GM21529 (cell line): Measurements from ENCODE around the gene BAX.
A peak's percentile ranks its signal among the peaks of the same experiment; 100 is the strongest.

Experiments
- ATAC-seq: cut with Tn5 transposase; IDR thresholded peaks from one replicate; pipeline ENCODE4 v1.9.1; 2021; ENCODE audit not compliant: unreplicated experiment

Gene BAX

GRCh38 chr19:48977061-48977460 is 22.4 kb downstream of the BAX start:
- no peak for ATAC-seq

GRCh38 chr19:48982280-48982679 is 27.6 kb downstream of the BAX start:
- ATAC-seq = no peak

DNA sequence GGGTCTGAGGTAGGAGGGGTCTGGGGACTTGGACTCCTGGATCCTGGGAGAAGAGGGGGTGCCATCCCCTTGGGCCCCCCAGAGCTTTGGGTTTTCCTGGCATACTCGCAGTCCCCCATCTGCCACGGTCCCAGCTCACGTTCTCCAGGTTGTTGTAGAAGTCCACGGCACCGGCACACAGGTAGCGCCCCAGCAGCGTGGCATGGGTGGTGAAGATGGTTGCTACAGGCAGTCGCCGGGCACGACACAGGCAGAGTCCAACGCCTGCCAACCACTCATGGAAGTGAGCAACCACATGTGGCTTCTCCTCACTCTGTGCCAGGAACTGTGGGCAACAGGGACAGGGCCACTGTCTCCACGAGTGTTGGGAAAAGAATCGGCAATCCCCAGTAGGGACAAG is 31.0 kb downstream of the BAX start:
- no peak for ATAC-seq

DNA sequence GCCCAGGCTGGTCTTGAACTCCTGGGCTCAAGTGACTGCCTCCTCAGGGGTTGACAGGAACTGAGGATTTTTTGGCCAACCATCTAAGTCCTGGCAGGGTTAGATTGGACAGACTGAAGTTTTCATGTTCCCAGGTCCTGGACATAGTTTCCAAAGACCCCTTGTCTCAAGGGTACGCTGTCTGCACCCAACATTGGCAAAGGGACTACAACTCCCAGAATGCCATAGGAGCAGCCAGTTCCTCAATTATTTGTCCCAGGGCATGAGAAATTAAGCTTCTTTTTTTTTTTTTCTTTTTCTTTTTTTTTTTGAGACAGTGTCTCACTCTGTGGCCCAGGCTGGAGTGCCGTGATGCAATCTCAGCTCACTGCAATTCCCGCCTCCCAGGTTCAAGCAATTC is 31.5 kb downstream of the BAX start:
- no peak for ATAC-seq

DNA sequence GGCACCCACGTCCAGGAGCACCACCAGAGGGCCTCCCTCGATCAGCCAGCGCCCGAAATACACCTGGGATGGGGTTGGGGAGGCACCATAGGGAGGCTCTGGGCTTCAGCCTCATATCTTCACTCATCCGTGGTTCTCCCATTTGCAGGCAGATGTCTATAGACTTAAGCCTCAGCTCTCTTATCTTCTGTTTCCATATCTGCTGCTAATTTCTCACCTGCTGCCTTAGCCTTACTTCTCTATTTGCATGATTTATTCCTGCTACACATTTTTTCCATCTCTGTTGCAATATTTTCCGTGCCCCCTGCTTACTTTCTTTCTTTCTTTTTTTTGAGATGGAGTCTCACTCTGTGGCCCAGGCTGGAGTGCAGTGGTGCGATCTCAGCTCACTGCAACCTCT is 32.6 kb downstream of the BAX start:
- no peak for ATAC-seq

- ATAC-seq = no peak
Observed at GRCh38 chr19:48988286-48988685, 33.6 kb downstream of the BAX start.

GRCh38 chr19:48988860-48989259 is 34.2 kb downstream of the BAX start:
- ATAC-seq = no peak

GRCh38 chr19:48989701-48990291 is 35.1 kb downstream of the BAX start:
- ATAC-seq = no peak

DNA sequence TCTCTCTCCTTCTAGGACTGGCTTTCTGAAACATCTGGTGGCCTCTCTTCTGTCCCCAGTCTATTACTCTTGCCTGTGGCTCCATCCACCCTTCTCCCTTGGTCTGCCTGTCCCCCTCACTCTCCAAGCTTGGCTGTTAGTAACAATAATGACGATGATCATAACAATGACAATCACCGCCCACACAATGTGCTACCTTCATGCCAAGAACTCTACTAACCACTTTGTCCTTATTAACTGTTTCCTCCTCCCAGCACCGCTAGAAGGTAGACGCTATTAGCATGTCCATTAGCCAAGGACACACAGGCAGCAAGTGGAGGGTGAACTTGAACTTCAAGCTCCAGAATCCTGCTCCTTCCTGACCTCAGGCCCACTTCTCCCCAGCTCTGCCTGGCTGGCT is 35.7 kb downstream of the BAX start:
- ATAC-seq = no peak

DNA sequence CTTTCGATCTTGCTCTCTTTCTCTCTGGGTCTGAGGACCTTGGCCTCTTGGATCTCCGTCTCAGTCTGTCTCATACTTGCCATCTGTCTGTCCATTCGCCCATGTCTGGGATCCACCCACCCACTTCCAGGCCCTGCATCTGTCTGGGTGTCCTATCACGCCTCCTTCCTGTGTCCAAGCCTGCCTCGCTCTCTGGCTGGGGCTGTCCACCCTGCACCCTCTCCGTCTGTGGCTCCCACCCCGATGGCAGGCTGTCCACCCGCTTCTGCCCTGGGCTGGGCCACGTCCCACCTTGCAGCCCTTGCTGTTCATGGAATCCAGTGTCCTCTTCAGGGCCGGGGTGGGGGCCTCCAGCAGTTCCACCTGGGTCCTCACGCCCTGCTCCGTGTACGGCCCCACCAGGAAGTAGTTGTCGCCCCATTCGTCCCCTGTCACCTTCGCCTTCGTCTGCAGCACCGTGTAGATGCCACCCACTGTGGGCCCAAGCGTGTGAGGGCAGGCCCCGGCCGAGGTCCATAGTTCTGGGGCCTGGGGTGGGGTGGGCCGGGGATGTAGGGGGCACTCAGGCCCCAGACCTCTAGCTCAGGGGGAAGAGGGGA is 36.4 kb downstream of the BAX start:
- ATAC-seq = no peak

DNA sequence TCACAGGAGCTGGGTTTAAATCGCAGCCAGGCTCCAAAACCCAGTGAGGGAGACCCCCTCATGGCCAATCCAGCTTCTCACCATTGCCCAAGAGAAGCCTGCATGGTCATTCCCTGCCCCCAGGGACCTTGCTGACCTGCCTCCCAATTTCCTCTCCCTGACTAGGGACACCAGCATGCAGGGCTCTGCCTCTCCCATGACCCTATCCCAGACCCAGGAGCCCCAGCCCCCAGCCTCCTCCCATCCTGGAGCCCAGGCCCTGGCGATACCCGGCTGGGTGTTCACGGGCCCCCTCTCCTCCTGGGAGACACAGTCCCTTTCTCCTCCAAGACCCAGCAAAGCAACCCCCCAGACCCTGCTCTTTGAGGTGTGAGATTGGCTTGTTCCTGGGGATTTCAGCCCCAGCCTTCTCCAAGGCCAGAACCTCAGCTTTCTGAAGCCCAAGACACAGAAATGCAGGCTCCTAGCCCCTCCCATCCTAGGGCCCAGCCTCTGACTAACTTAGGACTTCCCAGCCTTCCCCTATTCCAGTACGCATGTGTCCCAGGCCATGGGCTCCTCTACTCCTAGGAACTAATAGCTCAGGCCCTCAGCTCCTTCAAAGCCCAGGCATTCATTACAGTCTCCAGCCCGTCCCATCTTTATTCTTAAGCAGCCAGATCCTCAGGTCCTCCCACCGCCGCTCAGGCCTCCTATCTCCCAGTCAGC is 37.4 kb downstream of the BAX start:
- no peak for ATAC-seq

DNA sequence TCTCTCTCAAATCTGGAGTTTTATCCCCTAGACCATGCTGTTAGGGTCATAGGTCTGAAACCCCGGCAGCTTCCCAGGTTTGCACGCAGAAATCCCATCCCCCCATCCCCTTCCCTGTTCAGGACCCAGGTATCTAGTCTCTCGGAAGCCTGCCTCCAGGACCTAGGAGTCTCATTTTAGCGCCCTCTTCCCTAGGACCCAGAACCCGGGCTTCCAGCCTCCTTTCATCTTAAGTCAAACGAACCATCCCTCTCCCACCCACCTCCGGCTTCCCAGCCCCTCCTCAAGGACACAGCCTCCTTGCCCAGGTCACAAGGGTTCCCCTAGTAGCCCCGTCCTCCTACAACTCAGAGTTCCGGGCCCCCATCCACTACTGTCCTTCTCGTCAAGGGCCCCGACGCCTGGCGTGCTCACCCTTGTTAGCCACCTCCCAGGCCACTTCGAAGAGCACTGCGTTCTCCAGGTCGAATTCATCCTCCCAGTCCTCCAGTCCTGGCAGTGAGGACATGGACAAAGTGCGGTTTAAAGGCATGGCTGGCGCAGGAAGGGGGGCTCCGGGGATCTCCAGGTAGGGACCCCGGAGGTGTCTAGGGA is 38.0 kb downstream of the BAX start:
- ATAC-seq = peak; percentile 5

DNA sequence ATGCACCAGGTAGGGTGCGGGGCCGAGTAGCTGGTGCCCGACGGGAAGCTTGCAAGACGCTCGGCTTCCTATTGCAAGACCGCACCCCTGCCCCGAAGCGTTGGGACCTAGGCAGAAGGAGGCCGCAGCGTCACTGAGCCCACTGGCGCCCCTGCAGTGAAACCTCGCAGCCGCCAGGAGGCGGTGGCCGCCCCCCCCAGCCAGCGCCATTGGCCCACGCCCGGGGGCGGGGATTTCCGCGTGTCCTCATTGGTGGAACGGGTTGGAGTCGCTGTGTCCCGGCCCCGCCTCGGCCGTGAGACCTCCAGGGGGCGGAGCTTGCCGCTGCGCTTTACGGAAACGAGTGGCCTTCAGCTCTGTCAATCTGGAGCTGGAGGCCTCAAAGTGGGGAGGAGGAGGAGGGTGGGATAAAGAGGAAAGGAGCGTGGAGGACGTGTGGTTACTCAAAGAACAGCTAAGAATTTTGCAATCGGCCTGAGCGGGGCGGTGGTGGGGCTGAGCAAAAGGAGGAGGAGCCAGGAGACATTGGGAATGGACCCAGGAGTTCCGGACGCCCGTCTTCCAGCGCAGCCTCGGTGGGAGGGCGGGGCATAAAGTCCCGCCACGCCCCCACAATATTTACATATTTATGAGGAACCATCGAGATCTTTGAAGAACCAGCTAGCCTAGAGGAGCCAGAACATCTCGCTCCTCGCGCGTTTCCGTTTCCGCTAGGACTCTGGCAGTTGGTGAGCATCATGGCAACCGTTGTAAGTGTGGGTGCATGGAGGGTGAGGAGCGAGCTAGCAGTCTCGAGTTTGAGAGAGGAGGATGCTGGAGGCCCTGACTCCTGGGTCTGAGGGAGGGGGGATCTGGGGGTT is 38.7 kb downstream of the BAX start, which contains the start of the genes GYS1 and RUVBL2:
Gene GYS1, minus strand, starts transcription at position 135 of the 860 bp plus-strand sequence. CDS start 197 bp downstream, outside the sequence.
Gene RUVBL2, plus strand, starts transcription at position 713 of the 860 bp plus-strand sequence. Its CDS starts 25 bp downstream, at position 738.
- peak; percentile 86 for ATAC-seq

GRCh38 chr19:48994035-48994386 is 39.3 kb downstream of the BAX start:
- no peak for ATAC-seq

DNA sequence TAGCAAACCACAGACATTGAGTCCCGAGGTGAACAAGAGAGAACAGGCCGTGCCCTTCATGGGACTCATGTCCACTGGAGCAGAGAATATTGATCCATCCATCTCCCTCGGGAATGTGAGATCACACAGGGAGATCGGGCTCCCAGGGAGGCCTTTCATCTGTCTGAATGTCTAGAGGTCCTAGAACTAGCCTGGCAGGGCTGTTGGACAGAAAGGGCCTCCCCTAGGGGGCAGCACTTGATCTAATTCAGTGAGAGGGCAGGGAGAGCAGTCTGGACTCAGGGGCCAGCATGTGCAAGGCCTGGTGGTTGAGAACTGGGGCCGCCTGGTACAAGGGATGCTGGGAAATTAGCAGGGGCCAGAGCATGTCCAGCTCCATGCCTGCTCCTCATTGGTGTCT is 43.3 kb downstream of the BAX start:
- ATAC-seq = no peak

- no peak for ATAC-seq
Observed at GRCh38 chr19:48999481-49000325, 45.0 kb downstream of the BAX start.

DNA sequence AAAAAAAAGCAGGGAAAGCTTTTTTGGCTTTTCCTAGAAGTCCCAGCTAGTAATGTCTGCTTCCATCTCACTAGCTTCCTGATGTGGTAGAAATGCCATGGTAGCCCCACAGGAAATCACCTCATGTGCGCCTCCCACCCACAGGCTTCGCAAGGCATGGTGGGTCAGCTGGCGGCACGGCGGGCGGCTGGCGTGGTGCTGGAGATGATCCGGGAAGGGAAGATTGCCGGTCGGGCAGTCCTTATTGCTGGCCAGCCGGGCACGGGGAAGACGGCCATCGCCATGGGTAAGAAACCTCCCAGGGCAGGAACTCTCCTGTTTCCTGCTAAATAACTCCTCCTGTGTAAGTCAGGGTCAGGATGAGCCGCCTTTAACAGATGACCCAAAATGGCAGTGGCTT is 49.5 kb downstream of the BAX start:
- no peak for ATAC-seq

DNA sequence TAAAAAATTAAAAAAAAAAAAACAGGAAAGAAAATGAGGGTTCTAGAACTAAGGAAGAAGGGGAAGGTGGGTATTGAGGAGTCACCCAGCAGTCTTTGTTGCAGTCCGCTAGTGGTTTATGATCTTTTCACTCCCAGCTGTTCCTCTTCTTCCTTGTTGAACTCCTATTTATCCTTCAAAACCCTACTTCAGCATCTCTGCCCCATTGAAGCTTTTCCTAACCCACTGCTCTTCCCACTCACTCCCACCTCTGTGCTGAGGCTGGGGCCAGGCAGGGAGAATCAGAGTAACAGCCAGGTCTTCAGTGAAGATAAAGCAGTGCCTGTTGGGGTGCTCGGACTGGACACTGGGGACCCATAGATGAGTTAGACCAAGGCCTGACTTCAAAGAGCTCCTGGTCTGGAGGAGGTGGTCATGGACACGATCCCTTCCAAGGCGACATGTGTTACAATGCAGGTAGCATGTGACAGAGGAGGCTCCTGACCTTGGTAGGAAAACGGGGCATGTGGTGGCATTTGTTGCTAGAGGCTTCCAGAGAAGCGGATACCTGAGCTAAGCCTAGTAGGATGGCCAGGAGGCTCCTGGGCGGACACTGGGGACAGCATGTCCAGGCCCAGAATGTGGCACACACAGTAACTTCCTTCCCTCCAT is 50.4 kb downstream of the BAX start:
- ATAC-seq = no peak

DNA sequence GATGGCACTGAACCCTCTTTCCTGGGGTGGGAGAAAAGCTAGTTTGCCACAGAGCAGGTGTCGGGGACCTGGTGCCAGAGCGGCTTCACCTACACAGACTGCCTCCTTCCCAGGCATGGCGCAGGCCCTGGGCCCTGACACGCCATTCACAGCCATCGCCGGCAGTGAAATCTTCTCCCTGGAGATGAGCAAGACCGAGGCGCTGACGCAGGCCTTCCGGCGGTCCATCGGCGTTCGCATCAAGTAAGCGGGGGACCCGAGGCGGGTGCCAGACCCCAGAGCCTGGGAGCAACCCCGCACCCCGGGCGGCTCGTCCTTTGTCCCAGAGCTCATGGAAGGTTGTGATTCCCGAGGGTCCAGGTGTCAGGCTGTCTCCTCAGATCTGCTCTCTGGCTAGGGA is 52.2 kb downstream of the BAX start:
- ATAC-seq = no peak

GRCh38 chr19:49009828-49010227 is 55.2 kb downstream of the BAX start:
- ATAC-seq = no peak
